GM19324 (cell line): ENCODE results near the gene CYTH1.

ENCODE experiments used
- ATAC-seq: cut with Tn5 transposase; IDR thresholded peaks from one replicate; pipeline ENCODE4 v1.9.1; 2021; ENCODE audit warnings: mild to moderate bottlenecking, moderate library complexity; ENCODE audit not compliant: unreplicated experiment, low FRiP score

Gene CYTH1

DNA sequence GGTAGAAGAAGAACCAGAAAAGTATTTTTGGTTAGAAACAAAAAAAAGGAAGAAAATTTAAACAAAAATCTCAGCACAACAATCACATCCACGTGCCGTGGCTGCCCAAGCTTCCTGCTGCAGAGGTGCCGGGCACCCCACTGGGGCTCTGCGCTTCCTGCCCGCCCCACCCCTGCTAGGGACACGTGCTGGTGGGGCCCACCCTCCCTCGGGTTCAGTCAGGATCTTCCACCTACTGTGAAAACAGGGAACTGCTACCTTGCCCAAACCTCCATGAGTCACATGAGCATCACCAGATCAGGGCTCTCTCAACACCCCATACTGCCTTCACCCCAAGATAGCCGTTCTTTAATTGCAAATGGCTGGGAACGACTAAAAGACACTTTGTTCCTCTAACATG lies 24.4 kb upstream of the CYTH1 start:
- no peak for ATAC-seq

DNA sequence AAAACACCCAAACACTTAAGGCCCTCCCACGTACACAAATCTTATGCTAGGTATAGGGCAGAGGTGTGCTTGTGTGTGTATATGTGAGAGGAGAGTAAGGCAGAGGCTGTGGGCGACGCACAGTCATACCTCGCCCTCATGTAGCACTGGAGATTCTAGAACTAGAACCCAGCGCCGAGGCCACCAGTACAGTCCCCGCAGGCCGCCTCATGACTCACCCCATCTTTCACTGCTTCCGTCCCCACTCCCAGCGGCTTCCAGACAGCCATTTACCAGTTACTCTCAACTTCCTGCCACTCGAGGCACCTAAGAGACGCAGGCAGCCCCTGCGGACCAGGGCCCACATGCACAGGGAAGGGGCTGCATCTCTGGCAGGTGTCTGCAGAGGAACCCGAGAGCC lies 23.2 kb upstream of the CYTH1 start:
- no peak for ATAC-seq

DNA sequence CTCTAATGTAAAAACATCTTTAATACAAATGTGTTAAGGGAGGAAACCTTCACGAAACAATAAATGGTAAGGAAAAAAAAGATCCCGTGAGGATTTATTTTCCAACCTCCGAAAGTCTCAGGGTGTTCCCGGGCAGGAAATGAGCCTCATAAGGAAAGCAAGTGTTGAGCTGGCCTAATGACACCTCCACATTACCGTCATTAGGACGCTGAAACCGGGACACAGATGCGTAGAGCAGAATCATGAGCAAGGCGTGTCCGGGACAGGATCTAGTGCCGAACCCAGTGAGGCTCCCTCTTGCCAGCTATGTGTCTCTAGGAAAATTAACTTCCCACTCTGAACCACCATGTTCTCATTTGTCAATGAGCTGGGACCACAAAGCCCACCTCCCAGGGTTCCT lies 22.7 kb upstream of the CYTH1 start:
- ATAC-seq: no peak

DNA sequence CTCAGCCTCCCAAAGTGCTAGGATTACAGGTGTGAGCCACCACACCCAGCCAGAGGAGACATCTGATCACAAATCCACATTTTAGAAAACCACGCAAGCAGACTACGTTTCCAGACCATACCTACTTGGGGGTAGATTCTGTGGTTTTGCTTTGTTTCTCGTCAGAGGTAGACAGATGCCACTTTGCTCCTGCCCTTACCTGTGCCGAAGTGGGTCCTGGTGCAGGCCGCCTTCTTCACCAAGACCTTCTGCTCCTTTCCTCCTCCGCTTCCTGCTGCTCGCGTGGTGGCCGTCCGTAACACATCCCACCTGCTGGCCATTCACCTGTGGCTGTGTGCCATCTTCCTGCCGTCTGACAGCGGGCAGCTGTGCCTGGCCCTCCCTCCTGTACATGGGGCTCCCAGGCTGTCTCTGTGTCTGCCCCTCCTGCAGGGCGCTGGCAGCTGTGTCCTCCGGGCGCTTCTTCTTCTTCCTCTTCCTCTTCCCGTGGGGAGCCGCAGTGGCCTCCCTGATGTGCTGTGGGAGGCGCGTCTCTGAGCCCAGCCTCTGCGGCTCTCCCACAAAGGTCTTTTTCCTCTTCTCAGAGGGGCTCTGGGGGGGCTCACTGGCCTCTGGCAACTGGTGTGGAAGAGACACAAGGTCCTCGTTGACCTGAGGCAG lies 21.2 kb upstream of the CYTH1 start:
- no peak for ATAC-seq

DNA sequence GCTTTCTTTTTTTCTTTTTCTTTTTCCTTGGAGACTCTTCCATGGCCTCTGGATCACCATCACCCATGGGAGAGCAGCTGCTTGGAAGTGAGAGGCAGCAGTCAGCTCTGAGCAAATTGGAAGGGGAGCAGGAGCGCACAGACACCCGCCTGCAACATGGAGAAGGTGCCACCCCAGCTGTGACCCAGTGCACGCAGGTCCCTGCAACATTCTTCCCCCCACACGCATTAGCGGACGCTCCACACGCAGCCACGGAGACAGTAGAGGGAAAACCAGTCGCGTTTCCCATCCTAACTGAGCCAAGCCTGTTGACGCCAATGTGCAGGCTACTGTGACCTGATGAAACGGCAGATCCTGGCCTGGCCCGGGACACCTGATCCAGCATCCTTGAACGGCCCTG lies 20.4 kb upstream of the CYTH1 start:
- ATAC-seq: no peak

DNA sequence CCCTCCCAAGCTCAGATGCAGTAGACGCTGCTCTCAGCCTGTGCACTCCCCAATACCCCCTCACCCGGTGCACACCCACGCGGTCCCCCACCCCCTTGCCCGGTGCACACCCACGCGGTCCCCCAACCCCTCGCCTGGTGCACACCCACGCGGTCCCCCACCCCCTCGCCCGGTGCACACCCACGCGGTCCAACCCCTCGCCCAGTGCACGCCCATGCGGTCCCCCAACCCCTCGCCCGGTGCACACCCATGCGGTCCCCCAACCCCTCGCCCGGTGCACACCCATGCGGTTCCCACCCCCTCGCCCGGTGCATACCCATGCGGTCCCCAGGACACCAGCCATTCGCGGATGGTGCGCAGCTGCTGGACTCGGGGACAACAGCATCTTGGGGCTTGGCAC lies 19.9 kb upstream of the CYTH1 start:
- ATAC-seq: no peak

DNA sequence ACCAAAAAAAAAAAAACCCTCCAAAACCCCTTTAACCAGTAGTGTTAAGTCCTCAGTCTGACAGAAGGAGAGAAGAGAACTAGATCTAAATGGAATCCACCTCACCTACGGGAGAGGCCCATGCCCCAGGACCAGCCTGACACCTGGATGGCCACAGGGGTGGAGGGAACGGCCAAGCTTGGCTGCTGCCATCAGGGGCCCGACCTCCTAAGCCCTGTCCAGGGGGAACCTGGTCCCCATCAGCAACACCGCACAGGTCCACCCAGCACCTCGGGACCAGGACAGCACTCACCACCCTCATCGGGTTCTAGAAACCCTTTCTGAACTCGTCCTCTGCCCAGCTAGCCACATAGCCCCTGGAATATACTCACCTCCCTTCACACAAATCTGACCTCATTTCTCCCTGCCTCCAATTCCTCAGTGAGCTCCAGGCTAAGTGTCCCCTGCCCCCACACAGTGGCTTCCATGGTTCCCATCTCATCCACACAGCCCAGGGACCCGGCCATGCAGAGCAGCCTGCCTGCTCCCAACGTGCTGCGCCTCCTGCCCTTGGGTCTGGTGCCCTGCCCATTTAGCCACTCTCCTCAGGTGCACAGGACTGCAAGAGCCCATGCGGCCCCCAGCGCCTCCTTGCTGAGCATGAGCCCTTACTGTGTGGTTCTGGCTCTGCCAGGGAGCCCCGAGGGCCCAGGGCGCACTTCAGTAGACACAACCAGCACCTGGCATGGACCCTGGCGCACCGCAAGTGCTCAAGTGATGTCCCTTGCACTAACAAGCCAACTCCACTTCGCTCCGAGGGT lies 18.3 kb upstream of the CYTH1 start:
- no peak for ATAC-seq

DNA sequence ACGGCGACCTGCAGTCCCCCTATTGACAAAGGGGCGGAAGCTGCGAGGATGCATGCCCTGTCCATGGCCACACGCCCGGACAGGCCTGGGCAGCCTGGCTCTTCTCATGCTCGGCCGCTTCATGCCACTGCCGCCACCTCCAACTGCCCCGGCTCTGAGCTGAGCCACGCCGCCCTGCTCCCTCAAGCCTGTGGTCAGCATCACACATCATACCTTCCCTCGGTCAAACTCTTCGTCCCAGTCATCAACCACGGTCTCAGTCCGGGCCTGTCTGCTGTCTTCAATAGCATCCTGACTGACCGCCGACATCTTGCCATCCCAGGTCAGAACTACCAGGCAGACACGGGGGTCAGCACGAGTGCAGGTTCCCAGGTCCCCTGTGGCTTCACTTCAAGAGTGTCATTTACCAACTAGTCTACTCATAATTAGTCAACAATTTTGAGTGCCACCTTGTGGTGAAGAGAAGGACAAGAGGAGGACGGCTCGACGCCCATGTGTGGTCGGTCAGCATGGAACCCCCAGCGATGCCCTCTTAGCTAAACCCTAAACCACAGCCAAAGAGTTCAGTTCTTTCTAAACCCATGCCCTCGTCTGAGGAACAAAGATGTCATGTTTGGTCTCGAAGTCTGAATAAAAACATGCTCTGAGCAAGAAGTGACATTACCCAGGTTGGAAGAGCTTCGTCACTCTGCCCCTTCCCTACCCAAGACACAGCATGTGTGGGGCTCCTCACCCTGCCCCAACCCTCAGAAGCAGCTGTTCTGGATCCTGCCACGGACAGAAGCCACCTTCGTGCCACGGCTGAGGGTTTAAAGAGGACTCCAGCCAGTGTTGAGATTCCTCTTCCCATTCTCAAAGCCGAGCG lies 16.9 kb upstream of the CYTH1 start:
- ATAC-seq: no peak

DNA sequence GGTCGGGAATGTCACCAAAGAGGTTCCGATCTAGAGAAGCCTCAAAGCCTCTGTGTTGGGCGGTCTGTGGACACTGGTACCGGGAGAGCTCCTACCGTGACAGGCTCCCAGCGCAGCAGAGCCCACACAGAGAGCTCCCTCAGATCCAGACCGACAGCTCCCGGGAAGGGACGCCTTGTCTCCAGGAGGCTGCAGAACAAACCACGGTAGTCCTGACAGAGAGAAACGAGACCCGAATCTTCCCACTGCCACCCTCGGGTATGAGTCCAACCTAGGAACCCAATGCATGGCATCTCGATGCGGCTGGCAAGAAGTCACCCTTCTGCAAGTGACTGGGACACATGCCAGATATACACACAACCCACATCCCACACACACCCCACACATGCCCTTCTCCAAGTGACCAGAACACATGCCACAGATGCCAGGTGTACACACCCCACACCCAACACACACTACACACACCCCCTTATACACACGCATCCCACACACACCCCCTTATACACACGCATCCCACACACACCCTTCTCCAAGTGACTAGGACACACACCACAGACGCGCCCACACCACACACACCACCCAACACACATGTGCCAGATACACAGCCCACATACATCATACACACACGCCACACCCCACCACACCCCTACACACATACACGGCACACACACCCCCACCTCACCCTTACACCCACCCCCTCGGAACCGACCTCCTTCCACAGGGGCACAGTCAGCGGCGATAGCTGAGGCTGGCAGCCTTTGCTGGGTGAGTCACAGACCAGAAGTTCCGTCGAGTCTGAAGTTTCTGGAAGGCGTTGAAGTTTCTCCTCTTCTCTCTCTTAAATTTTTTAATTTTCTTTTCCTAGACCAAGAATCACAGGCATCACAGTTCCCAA lies 15.9 kb upstream of the CYTH1 start:
- ATAC-seq: no peak

DNA sequence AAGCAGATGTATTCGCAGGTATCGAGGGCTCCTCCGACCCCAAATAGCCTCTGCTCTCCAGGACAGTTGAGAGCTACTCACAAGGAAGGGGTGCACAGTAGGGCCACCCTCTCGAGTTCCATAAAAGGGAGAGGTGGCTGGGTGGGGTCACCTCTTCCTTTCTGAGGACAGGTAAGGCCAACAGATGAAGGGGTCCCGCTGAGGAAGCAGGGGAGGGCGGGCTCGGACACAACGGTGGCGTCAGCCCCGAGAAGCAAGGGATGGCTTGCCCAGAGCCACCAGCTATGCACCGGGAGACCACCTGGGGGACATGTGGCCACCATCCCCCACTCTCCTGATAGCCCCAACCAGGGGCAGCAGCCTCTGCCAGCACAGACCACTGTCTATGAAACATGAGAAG lies 15.1 kb upstream of the CYTH1 start:
- ATAC-seq: no peak

DNA sequence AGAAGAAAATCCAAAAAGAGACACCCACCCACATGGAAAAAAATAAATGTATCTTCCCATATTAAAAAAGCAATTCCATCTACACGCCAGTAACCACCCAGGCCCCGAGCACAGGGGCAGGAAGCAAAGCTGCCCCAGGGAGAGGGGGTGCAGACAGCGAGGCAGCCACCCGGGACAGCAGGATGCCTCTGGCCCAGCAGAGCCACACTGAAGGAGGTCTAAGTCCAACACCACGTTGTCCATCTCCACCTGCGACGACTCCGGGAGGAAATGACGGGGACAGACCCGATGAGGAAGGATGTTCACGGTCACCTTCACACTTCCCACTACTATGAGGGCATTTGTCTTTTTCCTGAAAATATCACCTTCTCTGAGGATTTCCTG lies 14.4 kb upstream of the CYTH1 start:
- no peak for ATAC-seq

DNA sequence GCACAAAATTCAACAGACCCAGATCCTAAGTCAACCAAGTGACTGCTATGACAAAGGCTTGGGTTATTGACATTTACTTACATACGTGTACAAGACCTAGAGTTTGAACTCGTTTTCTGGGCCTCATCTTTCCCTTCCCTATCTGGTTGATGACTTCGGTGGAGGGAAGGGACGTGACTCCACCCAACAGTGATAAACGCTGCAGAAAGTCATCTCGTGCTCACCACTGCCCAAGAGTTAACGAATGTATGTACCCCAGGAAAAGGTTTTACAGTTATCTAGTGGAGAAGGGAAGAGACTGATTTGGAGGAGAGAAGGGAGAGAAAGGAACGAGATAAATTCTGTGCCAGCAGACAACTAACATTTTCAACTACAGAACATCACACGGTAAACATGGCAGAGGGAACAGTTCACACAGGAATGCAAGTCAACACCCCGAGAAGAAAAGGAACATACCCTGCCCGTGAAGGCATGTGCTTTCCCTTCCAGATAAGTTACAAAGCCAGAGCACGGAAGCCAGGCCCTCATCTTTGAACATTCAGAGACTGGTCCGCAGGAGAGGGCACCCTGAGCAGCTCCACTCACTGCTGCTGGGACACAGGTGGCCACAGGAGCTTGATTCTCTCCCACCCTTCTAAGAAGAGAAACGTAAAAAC lies 13.9 kb upstream of the CYTH1 start:
- ATAC-seq: no peak

DNA sequence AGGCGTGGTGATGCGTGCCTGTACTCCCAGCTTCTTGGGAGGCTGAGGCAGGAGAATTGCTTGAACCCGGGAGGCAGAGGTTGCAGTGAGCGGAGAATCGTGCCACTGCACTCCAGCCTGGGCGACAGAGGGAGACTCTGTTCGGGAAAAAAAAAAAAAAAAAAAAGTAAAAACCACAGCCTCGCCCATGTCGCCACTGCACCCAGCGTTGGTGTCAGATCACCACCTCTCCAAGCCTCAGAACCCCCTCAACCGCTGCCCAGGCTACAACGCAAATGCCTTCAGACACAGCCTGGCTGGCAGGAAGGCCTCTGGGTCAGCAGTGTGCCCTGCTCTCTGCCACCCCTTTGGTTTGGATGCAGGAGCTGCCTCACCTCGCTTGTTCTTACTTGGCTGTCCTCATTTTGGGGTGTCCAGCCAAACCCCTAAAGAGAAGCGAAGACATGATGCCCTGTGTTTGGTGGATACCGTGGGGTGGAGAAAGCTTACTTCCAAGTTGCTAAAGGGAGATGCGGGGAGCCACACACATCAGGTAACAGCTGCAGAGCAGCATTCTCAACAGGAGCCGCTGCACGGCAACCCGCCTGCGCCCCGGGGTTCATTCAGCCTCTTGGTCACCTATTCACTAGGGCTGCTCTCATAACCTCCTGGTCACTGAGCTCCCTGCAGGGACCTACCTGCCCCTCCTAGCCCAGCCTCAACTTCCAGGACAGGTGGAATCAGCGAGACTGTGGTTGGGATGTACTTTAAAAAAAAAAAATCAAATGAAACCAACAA lies 13.0 kb upstream of the CYTH1 start:
- no peak for ATAC-seq

DNA sequence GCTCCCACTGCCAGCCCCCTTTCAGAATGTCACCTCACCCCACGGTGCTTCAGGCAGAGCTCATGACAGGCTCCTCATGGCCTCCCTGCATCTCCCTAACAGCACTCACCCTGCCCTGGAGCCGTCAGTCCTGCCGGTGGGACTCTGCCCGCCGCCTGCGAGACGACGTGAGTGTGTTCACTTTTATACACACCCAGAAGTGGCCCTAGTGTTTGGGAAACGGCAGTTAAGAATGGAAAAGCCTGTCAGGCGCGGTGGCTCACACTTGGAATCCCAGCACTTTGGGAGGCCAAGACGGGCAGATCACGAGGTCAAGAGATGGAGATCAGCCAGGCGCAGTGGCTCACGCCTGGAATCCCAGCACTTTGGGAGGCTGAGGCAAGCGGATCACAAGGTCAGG lies 12.3 kb upstream of the CYTH1 start:
- ATAC-seq: no peak

DNA sequence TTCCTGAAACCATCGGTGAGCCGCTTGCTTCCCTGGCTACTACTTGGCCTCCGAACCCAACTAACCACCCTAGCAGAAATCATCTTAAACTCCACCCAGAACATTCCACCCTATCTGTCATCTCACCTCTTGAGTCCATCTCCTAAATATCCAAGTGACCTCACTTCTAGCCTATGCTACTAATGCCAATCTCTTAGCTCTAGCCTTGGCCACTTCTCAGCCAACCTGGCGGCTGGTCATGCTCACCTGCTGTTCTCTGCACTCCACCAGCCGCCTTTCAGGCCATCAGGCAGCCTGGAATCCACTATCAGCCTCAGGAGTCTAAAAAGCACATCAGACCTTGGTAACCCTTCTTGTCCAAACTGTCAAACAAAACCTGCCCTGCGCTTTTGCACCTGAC lies 11.9 kb upstream of the CYTH1 start:
- no peak for ATAC-seq

DNA sequence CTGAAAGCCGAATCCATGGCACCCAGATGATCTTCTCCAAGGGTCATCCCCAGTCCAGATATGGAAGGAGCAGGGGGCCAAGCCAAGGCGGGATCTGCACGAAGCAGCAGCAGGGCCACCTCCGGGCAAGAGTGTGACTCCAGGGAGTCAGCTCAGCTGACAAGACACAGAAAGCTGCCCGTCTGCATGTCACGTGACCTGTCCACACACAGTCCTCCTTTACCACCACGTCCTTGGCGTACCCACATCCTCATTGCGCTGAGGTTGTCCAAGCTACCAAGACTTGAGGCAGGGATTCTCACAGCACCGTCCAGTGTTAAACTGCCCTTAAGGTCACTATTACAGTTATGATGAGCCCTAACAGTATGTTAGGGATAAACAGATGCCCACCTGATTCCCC lies 11.3 kb upstream of the CYTH1 start:
- ATAC-seq: no peak

DNA sequence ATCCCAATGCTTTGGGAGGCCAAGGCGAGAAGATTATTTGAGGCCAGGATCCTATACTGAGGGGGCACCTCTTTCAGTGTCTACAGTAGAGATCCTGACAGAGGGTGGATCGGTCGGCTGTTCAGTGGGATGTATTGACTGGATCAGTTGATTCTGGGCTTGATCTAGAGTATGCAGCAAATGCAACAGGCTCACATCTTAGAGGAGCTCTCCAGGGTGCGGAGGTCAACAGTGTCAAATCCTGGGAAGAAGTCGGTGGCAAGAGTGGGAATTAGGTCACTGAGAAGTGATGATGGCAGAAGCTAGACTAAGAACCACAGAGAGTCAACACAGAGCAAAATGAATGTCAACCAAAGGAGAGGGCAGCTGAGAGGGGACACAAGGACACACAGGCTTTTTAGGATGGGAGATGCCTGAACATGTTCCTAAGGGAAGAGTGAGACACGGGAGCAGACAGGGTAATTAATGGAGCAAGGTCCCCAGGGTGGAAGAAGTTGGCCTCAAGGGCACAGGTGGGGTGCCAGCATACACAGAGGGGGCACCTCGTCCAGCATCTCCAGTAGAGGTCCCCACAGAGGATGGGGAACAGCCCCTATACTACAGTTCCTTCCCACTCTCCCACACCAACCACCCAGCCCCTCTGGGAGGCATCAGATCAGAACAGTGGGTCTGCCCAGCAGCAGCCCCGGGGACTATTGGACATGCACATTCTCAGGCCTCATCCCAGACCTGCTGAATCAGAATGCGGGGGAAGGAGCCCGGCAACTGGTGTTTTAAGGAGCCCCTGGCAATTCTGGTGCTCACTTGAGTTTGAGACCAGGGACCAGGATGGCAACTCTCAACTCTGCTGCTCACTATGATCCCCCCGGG lies 10.0 kb upstream of the CYTH1 start:
- no peak for ATAC-seq

DNA sequence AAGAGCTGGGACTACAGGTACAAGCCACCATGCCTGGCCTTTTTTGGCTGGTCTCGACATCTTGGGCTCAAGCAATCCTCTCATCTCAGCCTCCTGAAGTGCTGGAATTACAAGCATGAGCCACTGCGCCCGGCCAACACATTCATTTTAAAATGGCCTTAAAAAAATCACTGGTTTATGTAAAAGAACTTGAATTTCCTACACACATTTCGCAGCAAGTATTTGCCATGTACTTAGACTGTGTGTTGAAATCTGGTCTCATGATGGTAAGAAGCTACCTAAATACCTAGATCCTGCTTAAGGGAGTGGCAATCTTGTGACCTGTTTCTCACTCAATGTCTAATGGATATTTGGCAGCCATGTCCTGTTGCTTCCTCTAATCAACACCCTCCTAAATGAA lies 8.5 kb upstream of the CYTH1 start:
- no peak for ATAC-seq
